GM12801 (cell line): ENCODE results near the gene DEFB127.

Experiments
- TF ChIP-seq, protein P1 (sequence below): IDR thresholded peaks from one replicate; pipeline ENCODE4 v1.5.1; 2011; ENCODE audit warnings: control low read depth; ENCODE audit not compliant: insufficient read length; ENCODE audit errors: extremely low read depth

The DEFB127 gene, protein sequence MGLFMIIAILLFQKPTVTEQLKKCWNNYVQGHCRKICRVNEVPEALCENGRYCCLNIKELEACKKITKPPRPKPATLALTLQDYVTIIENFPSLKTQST

DNA sequence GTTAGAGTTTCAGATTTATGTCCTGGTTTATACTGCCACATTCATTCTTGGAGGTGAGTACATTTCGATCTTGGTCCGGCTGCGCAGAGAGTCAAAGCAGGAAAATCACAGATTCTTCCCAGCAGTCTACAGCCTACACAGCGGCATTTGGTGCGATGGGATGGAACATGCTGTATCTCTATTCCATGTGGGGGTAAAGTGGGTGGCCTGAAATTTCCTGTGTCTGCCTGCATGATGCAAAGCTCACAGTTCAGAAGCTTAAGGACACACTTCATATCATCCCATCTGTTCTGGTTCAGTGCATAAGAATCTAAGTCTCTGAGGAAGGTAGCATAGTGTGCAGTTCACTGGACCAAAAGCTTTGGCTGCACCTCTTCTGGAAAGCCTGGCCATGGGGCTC lies at the start of gene DEFB127:
DEFB127 (plus strand) TSS at position 301 of the 400 bp plus-strand sequence; CDS start at position 392, 91 bp downstream.
- TF ChIP-seq, protein P1, sequence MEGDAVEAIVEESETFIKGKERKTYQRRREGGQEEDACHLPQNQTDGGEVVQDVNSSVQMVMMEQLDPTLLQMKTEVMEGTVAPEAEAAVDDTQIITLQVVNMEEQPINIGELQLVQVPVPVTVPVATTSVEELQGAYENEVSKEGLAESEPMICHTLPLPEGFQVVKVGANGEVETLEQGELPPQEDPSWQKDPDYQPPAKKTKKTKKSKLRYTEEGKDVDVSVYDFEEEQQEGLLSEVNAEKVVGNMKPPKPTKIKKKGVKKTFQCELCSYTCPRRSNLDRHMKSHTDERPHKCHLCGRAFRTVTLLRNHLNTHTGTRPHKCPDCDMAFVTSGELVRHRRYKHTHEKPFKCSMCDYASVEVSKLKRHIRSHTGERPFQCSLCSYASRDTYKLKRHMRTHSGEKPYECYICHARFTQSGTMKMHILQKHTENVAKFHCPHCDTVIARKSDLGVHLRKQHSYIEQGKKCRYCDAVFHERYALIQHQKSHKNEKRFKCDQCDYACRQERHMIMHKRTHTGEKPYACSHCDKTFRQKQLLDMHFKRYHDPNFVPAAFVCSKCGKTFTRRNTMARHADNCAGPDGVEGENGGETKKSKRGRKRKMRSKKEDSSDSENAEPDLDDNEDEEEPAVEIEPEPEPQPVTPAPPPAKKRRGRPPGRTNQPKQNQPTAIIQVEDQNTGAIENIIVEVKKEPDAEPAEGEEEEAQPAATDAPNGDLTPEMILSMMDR: no peak

DNA sequence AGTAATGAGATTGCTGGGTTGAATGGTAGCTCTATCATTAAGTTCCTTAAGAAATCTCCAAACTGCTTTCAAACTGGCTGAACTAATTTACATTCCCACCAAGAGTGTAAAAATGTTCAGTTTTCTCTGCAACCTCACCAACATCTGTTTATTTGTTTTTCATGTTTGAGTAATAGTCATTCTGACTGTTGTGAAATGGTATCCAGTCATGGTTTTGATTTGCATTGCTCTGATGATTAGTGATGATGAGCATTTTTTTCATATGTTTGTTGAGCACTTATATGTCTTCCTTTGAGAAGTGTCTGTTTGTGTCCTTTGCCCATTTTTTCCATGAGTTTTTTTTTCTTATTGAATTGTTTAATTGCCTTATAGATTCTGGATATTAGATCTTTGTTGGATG lies 44.9 kb upstream of the DEFB127 start:
- TF ChIP-seq, protein P1: no peak

DNA sequence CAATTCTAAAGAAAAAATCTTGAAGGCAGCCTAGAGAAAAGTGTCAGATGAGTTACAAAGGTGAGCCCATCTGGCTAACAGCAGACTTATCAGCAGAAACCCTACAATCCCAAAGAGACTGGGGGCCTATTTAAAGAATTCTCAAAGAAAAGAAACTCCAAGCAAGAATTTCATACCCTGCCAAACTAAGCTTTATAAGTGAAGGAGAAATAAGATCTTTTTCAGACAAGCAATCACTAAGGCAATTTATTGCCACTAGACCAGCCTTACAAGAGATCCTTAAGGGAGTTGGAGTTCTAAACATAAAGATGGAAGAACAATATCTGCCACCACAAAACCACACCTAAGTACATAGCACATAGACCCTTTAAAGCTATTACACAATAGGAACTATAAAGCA lies 39.7 kb upstream of the DEFB127 start:
- TF ChIP-seq, protein P1: no peak

DNA sequence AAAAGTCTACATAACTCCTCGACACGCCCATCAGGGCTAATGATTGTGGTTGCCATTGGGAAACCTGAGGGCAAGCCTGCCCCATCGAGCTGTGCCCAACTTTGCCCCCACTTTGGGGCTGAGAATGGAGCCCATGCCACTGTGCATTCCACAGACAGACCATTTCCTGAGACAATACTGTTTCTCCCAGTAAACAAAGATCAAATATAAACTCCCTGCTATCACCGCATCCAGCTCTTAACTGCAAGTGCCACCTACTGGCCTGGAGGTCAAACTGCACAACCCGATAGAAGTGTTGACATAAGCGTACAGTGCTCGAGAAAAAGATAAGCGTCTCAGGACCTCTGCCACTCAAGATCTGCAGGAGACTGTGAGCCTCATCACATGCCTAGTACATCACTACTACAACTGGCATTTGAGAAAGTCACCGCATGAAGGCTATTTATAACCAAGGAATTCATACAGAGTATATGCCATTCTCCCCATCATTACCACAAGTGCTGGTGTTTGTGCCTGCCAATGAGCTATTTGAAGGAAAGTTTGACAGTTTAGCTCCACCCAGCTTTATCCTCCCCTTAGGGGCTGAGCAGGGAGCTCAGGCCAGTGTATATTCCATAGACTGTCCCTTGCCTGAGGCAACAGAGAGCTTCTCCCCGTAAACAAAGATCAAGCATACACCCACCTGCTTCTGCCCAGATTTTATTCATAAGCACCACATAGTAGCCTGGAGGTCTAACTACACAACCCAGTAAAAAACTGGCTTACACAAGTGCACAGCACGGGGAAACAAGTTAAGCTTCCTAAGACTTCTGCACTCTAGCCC lies 19.4 kb upstream of the DEFB127 start:
- TF ChIP-seq, protein P1: no peak

DNA sequence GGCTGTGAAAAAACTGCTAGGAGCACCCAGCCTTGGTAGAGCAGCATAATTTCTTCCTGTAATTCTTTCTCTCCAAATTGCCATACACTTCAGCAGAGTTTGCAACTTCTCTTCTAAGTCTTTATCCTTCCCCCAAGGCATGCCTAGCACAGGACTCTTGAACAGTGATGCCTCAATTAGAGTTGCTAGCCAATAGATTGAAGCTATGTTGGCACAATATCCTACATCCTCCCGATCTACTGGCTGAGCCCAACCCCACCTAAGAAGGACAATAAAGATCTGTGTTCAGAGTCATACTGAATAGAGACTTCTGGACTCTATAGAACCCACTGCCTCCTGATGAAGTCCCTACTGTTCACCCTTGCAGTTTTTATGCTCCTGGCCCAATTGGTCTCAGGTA lies 15.0 kb upstream of the DEFB127 start, which contains the start of gene DEFB126:
DEFB126 (plus strand) TSS at position 301 of the 400 bp plus-strand sequence; CDS start at position 340, 39 bp downstream.
- TF ChIP-seq, protein P1: no peak

DNA sequence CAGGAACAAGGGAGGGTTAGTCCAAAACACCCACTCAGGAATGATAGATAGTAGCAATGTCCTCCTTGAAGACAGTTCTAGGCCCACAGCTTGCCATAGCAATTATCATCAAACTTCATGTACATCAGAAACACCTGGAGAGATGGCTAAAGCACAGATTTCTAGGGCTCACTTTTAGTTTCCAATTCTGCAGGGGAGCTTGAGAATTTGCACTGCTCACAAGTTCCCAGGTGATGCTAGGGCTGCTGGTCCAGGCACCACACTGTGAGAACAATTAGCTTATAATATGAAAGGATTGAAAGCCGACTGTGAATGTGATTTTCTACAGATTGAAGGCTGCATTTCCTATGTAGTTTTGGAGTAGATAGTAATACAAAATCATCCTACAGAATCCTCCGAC lies 11.4 kb upstream of the DEFB127 start:
- TF ChIP-seq, protein P1: no peak

DNA sequence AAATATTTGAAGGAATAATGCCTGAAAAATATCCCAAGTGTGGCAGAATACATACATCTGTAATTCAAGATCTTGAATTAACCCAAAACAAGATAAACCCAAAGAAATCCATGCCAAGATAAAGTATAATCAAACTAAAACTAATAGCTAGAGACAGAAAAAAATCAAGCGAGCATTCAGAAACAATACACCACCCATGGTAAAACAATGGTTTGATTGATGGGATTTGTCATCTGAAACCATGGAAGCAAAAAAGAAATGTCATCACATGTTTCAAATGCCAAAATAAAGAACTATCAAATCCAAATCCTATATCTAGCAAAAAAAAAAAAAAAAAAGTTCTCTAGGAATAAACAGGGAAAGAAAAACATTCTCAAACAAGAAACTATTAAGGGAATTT lies 5.1 kb upstream of the DEFB127 start:
- TF ChIP-seq, protein P1: no peak
